Upper lobe of right lung (tissue), 1 donor: ENCODE results near the gene SULT1C4. TPM values are rescaled to one million over a fixed set of nuclear protein-coding genes. Genes with fewer than 3 reads are reported as not detected.

Experiments used
- ATAC-seq: fragments of 200-7000 bp; cut with Tn5 transposase; one replicate; pipeline ENCODE4 v1.9.1; 2020; ENCODE audit warnings: mild to moderate bottlenecking, moderate library complexity
- DNase-seq: peaks from one replicate; pipeline ENCODE4 v3.0.0-alpha.2; 2020
- H3K27ac ChIP-seq: fragments of 200-600 bp; one replicate; pipeline ENCODE4 v1.8.0; 2022
- H3K27me3 ChIP-seq: fragments of 200-600 bp; one replicate; pipeline ENCODE4 v1.8.0; 2022; ENCODE audit warnings: mild to moderate bottlenecking
- H3K36me3 ChIP-seq: fragments of 200-600 bp; one replicate; pipeline ENCODE4 v1.8.0; 2022
- H3K4me1 ChIP-seq: fragments of 200-600 bp; one replicate; pipeline ENCODE4 v1.8.0; 2022
- H3K4me3 ChIP-seq: fragments of 200-600 bp; one replicate; pipeline ENCODE4 v1.8.0; 2022; ENCODE audit warnings: mild to moderate bottlenecking
- H3K9me3 ChIP-seq: fragments of 200-600 bp; one replicate; pipeline ENCODE4 v1.8.0; 2022
- CTCF ChIP-seq: fragments of 200-600 bp; IDR thresholded peaks from one replicate; pipeline ENCODE4 v1.8.0; 2022; ENCODE audit warnings: antibody characterized with exemption
- intact Hi-C: fragments of 100-400 bp; cut with DNase I; formaldehyde crosslinking; loops from one replicate; pipeline ENCODE4 v1.11.0; 2022
- total RNA-seq: library from RNA; stranded (reverse); fragmentation: NEBNext Ultra II Directional; extraction: Animal tissue kit (Norgen Biotek cat#: 25700); gene quantifications from one replicate; pipeline ENCODE4 v1.2.1, GENCODE V29; 2021
- donor health status: DM: no; HTN: yes; CAD: no; lungs with severe emphysema.

Gene SULT1C4
- total RNA-seq, 1 donor from 2014 or later = 11.6 TPM

- no peaks in the 10 kb centered on the region for H3K36me3 ChIP-seq
- intact Hi-C loops = no loop called here
- ATAC-seq (no peak), DNase-seq (no peak)
- no peak for TF ChIP-seq CTCF
- H3K27ac ChIP-seq = no peak overlapping the region
- H3K9me3 ChIP-seq = peaks cover 4% of the 10 kb centered on the region
- no peaks in the 10 kb centered on the region for H3K27me3 ChIP-seq
- H3K4me1 ChIP-seq = no peaks in the 10 kb centered on the region
- no peak overlapping the region for H3K4me3 ChIP-seq
Observed at GRCh38 chr2:108404784-108405397, 27.1 kb downstream of the SULT1C4 start.

- ATAC-seq (no peak), DNase-seq (no peak)
- TF ChIP-seq CTCF = no peak
- Histone ChIP-seq H3K36me3 (no peaks in the 10 kb centered on the region), H3K27ac (no peak overlapping the region), H3K27me3 (no peaks in the 10 kb centered on the region), H3K4me3 (no peak overlapping the region), H3K4me1 (no peaks in the 10 kb centered on the region), H3K9me3 (no peaks in the 10 kb centered on the region)
- intact Hi-C loops = no loop called here
Observed at GRCh38 chr2:108407864-108408729, 30.3 kb downstream of the SULT1C4 start.

GRCh38 chr2:108409768-108410167 lies 32.0 kb downstream of the SULT1C4 start:
- no peak for TF ChIP-seq CTCF
- no peak overlapping the region for H3K4me3 ChIP-seq
- no peaks in the 10 kb centered on the region for H3K4me1 ChIP-seq
- intact Hi-C loops = no loop called here
- H3K27me3 ChIP-seq = no peaks in the 10 kb centered on the region
- H3K27ac ChIP-seq = no peak overlapping the region
- ATAC-seq (no peak), DNase-seq (no peak)
- no peaks in the 10 kb centered on the region for H3K9me3 ChIP-seq
- no peaks in the 10 kb centered on the region for H3K36me3 ChIP-seq

GRCh38 chr2:108412995-108413710 lies 35.4 kb downstream of the SULT1C4 start:
- H3K9me3 ChIP-seq = no peaks in the 10 kb centered on the region
- TF ChIP-seq CTCF = no peak
- H3K4me1 ChIP-seq = no peaks in the 10 kb centered on the region
- no peak for DNase-seq
- intact Hi-C loops = no loop called here
- ATAC-seq = no peak
- H3K27ac ChIP-seq = no peak overlapping the region
- no peaks in the 10 kb centered on the region for H3K36me3 ChIP-seq
- no peak overlapping the region for H3K4me3 ChIP-seq
- no peaks in the 10 kb centered on the region for H3K27me3 ChIP-seq

GRCh38 chr2:108413711-108414095 lies 35.9 kb downstream of the SULT1C4 start:
- DNase-seq (no peak), ATAC-seq (no peak)
- no peak for TF ChIP-seq CTCF
- Histone ChIP-seq H3K27me3 (no peaks in the 10 kb centered on the region), H3K4me1 (no peaks in the 10 kb centered on the region), H3K27ac (no peak overlapping the region), H3K36me3 (no peaks in the 10 kb centered on the region), H3K4me3 (no peak overlapping the region), H3K9me3 (no peaks in the 10 kb centered on the region)
- intact Hi-C loops = no loop called here
